AG10803 (cell line): ENCODE data around the gene BPIFA1.

ENCODE experiments used
- DNase-seq: peaks from one replicate; pipeline ENCODE4 v3.0.0; 2010; ENCODE audit warnings: low read depth
- H3K4me3 ChIP-seq: 2 replicates; pipeline ENCODE4 v1.5.1; 2011; ENCODE audit warnings: mild to moderate bottlenecking, low read length, control low read depth
- CTCF ChIP-seq: conservative IDR thresholded peaks from 2 replicates; pipeline ENCODE4 v1.5.1; 2011; ENCODE audit warnings: mild to moderate bottlenecking, low read length, control low read depth, inconsistent platforms

Gene BPIFA1

GRCh38 chr20:33229843-33230242, 6.0 kb upstream of the BPIFA1 start:
- TF ChIP-seq CTCF, result no peak
- H3K4me3 ChIP-seq, result no peak overlapping the region
- no peak for DNase-seq

GRCh38 chr20:33231237-33231636, 4.6 kb upstream of the BPIFA1 start:
- no peak for TF ChIP-seq CTCF
- no peak overlapping the region for H3K4me3 ChIP-seq
- DNase-seq, result no peak

GRCh38 chr20:33232486-33233072, 3.2 kb upstream of the BPIFA1 start:
- no peak overlapping the region for H3K4me3 ChIP-seq
- no peak for DNase-seq
- TF ChIP-seq CTCF, result no peak

GRCh38 chr20:33233129-33233774, 2.5 kb upstream of the BPIFA1 start:
- TF ChIP-seq CTCF, result no peak
- no peak overlapping the region for H3K4me3 ChIP-seq
- no peak for DNase-seq

GRCh38 chr20:33234050-33234449, 1.7 kb upstream of the BPIFA1 start:
- no peak for TF ChIP-seq CTCF
- no peak overlapping the region for H3K4me3 ChIP-seq
- DNase-seq, result no peak

GRCh38 chr20:33236351-33236750, 555 bp downstream of the BPIFA1 start:
- no peak overlapping the region for H3K4me3 ChIP-seq
- no peak for TF ChIP-seq CTCF
- DNase-seq, result no peak

- H3K4me3 ChIP-seq, result no peak overlapping the region
- TF ChIP-seq CTCF, result no peak
- no peak for DNase-seq
These were observed 2.2 kb downstream of the BPIFA1 start for GRCh38 chr20:33237989-33238388.
